HG03442 (cell line): ENCODE data around the gene CSTF2T.

Experiments
- ATAC-seq: cut with Tn5 transposase; IDR thresholded peaks from one replicate; pipeline ENCODE4 v1.9.1; 2021; ENCODE audit warnings: mild to moderate bottlenecking, moderate library complexity; ENCODE audit not compliant: unreplicated experiment

The CSTF2T gene

GRCh38 chr10:51699475-51700227 lies at the start of gene CSTF2T:
Gene CSTF2T, minus strand, starts transcription at chr10:51699595. Its CDS starts 46 bp downstream, at chr10:51699549.
- peak; percentile 90 for ATAC-seq

GRCh38 chr10:51748959-51749358 lies 49.6 kb upstream of the CSTF2T start:
- ATAC-seq: no peak

GRCh38 chr10:51747216-51747615 lies 47.8 kb upstream of the CSTF2T start:
- ATAC-seq: no peak

GRCh38 chr10:51745397-51745796 lies 46.0 kb upstream of the CSTF2T start:
- ATAC-seq: no peak

- ATAC-seq: peak; percentile 37
Measured at GRCh38 chr10:51744235-51745000, 45.0 kb upstream of the CSTF2T start.

- ATAC-seq: peak; percentile 95
Measured at GRCh38 chr10:51743146-51743545, 43.8 kb upstream of the CSTF2T start.

- no peak for ATAC-seq
Measured at GRCh38 chr10:51733057-51733456, 33.7 kb upstream of the CSTF2T start.

- no peak for ATAC-seq
Measured at GRCh38 chr10:51729822-51730555, 30.6 kb upstream of the CSTF2T start.

- ATAC-seq: no peak
Measured at GRCh38 chr10:51724038-51724437, 24.6 kb upstream of the CSTF2T start.

- ATAC-seq: no peak
Measured at GRCh38 chr10:51718804-51719291, 19.5 kb upstream of the CSTF2T start.

- ATAC-seq: no peak
Measured at GRCh38 chr10:51716981-51717380, 17.6 kb upstream of the CSTF2T start.

- ATAC-seq: no peak
Measured at GRCh38 chr10:51711519-51711891, 12.1 kb upstream of the CSTF2T start.

GRCh38 chr10:51709324-51709972 lies 10.1 kb upstream of the CSTF2T start:
- ATAC-seq: no peak

GRCh38 chr10:51708609-51709008 lies 9.2 kb upstream of the CSTF2T start:
- ATAC-seq: no peak

GRCh38 chr10:51707821-51708424 lies 8.5 kb upstream of the CSTF2T start:
- ATAC-seq: no peak

GRCh38 chr10:51707392-51707791 lies 8.0 kb upstream of the CSTF2T start:
- ATAC-seq: no peak

GRCh38 chr10:51706225-51706624 lies 6.8 kb upstream of the CSTF2T start:
- ATAC-seq: no peak

GRCh38 chr10:51705774-51706173 lies 6.4 kb upstream of the CSTF2T start:
- ATAC-seq: no peak

GRCh38 chr10:51700228-51700817 lies 928 bp upstream of the CSTF2T start:
- ATAC-seq: no peak

GRCh38 chr10:51699145-51699474 lies 285 bp downstream of the CSTF2T start:
- peak; percentile 30 for ATAC-seq
